HCT116 (cell line): ENCODE data around the gene UTS2B. TPM values are rescaled to one million over a fixed set of nuclear protein-coding genes. Genes with fewer than 3 reads are reported as not detected.

Experiments
- ATAC-seq: fragments of 200-7000 bp; cut with Tn5 transposase; 2 replicates; pipeline ENCODE4 v1.9.1; 2020; ENCODE audit warnings: mild to moderate bottlenecking, moderate library complexity
- BruUV-seq: library from RNA; stranded (reverse); fragments of 400-500 nt; replicated peaks from 2 replicates; lab custom pipeline; 2021; lab: Mats Ljungman, UMichigan
- CTCF ChIA-PET: fragments of 300-600 bp; sonication (Branson Sonifier 250); formaldehyde crosslinking; loops from one replicate; lab custom pipeline; 2021; ENCODE audit warnings: antibody characterized with exemption; lab: Charles Lee
- POLR2A ChIA-PET: fragments of 300-600, 350-600 bp; sonication (Branson Sonifier 250); formaldehyde crosslinking; loops from one replicate; lab custom pipeline; 2021; ENCODE audit warnings: antibody characterized with exemption; lab: Charles Lee
- RAD21 ChIA-PET, 2 experiments: fragments of 300-600 bp; sonication (Branson Sonifier 250); formaldehyde crosslinking; loops; one replicate each; lab custom pipeline; 2023; ENCODE audit warnings: low total read pairs in 2 of 2; ENCODE audit not compliant: uncharacterized antibody in 2 of 2, unreplicated experiment in 2 of 2, low non-redundant PET in 1 of 2; lab: Charles Lee
- DNase-seq: peaks from one replicate; pipeline ENCODE4 v3.0.0-alpha.2; 2010; ENCODE audit warnings: low read depth, low spot score
- H2AFZ ChIP-seq: fragments of 200-600 bp; shearing (Covaris generic), sonication (generic); 2 replicates; pipeline ENCODE4 v1.6.1; 2017; ENCODE audit warnings: low read depth, mixed run types, mixed read lengths, antibody characterized with exemption, low read length; ENCODE audit not compliant: poor library complexity, severe bottlenecking
- H3K27ac ChIP-seq: 2 replicates; pipeline ENCODE4 v1.5.1; 2012; ENCODE audit warnings: low read depth, low read length
- H3K27me3 ChIP-seq: fragments of 200-600 bp; sonication (generic); 2 replicates; pipeline ENCODE4 v1.6.1; 2016; ENCODE audit warnings: mixed run types, low read length, mixed read lengths; ENCODE audit not compliant: insufficient read depth
- H3K36me3 ChIP-seq, 2 experiments: fragments of 200-500 bp in 1 of 2; fragments of 200-600 bp in 1 of 2; sonication (Bioruptor generic) in 1 of 2; sonication (generic) in 1 of 2; 2 replicates each; pipeline versions ENCODE4 v1.5.1 to v1.6.1; 2014 to 2016; ENCODE audit warnings: low read length in 2 of 2, inconsistent platforms in 1 of 2, mixed read lengths in 1 of 2, mixed run types in 1 of 2; ENCODE audit not compliant: insufficient read depth in 2 of 2, control insufficient read depth in 1 of 2
- H3K4me1 ChIP-seq, 2 experiments: fragments of 200-600 bp in 1 of 2; sonication (generic) in 1 of 2; 2 replicates each; pipeline versions ENCODE4 v1.5.1 to v1.6.1; 2012 to 2017; ENCODE audit warnings: low read length in 2 of 2, inconsistent platforms in 1 of 2, mild to moderate bottlenecking in 1 of 2, mixed read lengths in 1 of 2, mixed run types in 1 of 2, moderate library complexity in 1 of 2; ENCODE audit not compliant: insufficient read depth in 2 of 2, control insufficient read depth in 1 of 2
- H3K4me2 ChIP-seq: fragments of 200-600 bp; sonication (generic); 2 replicates; pipeline ENCODE4 v1.6.1; 2017; ENCODE audit warnings: mixed run types, low read length, mixed read lengths
- H3K4me3 ChIP-seq, 2 experiments: fragments of 200-600 bp in 1 of 2; sonication (generic) in 1 of 2; replicated peaks in 1 of 2; 2 replicates each; pipeline ENCODE4 v1.5.1; 2011 to 2016; ENCODE audit warnings: low read length in 2 of 2, control low read depth in 1 of 2, low read depth in 1 of 2, mild to moderate bottlenecking in 1 of 2, mixed read lengths in 1 of 2, mixed run types in 1 of 2
- H3K79me2 ChIP-seq: fragments of 200-600 bp; sonication (generic); 2 replicates; pipeline ENCODE4 v1.6.1; 2017; ENCODE audit warnings: mild to moderate bottlenecking, mixed run types, low read length, moderate library complexity, mixed read lengths; ENCODE audit not compliant: insufficient read depth
- H3K9ac ChIP-seq: fragments of 200-600 bp; sonication (generic); 2 replicates; pipeline ENCODE4 v1.6.1; 2016; ENCODE audit warnings: low read length, mixed read lengths
- H3K9me2 ChIP-seq: fragments of 200-600 bp; sonication (generic), shearing (Covaris generic); 2 replicates; pipeline ENCODE4 v1.6.1; 2017; ENCODE audit warnings: mixed run types, mild to moderate bottlenecking, moderate library complexity; ENCODE audit not compliant: insufficient read depth
- H3K9me3 ChIP-seq, 2 experiments: fragments of 200-500 bp in 1 of 2; fragments of 200-600 bp in 1 of 2; sonication (Bioruptor generic) in 1 of 2; sonication (generic) in 1 of 2; 2 replicates each; pipeline ENCODE4 v1.6.1; 2014 to 2017; ENCODE audit warnings: low read length in 2 of 2, mixed read lengths in 2 of 2, inconsistent platforms in 1 of 2, low read depth in 1 of 2, mild to moderate bottlenecking in 1 of 2, mixed run types in 1 of 2, moderate library complexity in 1 of 2; ENCODE audit not compliant: control insufficient read depth in 1 of 2, insufficient read depth in 1 of 2
- H4K20me1 ChIP-seq: fragments of 200-600 bp; sonication (generic), shearing (Covaris generic); 2 replicates; pipeline ENCODE4 v1.6.1; 2017; ENCODE audit warnings: mixed run types, mild to moderate bottlenecking, moderate library complexity; ENCODE audit not compliant: insufficient read depth
- FOSL1 ChIP-seq: IDR thresholded peaks from 2 replicates; pipeline ENCODE4 v1.6.1; 2012; ENCODE audit warnings: low read depth
- JUND ChIP-seq: IDR thresholded peaks from 2 replicates; pipeline ENCODE4 v1.6.1; 2012
- RAD21 ChIP-seq: IDR thresholded peaks from 2 replicates; pipeline ENCODE4 v1.6.1; 2012; ENCODE audit warnings: low read depth, mild to moderate bottlenecking
- SP1 ChIP-seq: IDR thresholded peaks from 2 replicates; pipeline ENCODE4 v1.6.1; 2012; ENCODE audit warnings: low read depth
- ZBTB33 ChIP-seq: IDR thresholded peaks from 2 replicates; pipeline ENCODE4 v1.6.1; 2011; ENCODE audit warnings: mild to moderate bottlenecking, low read length, moderate library complexity; ENCODE audit not compliant: insufficient replicate concordance; ENCODE audit errors: extremely low read depth
- intact Hi-C: fragments of 100-400 bp; cut with micrococcal nuclease; formaldehyde crosslinking; loops from 2 replicates; pipeline ENCODE4 v1.10.0; 2022
- total RNA-seq: library from RNA; stranded (reverse); gene quantifications from one replicate; pipeline ENCODE4 v1.2.1, GENCODE V29; 2021; ENCODE audit not compliant: unreplicated experiment
- TF ChIP-seq, protein P1 (sequence below), 3 experiments: fragments of 200-600 bp in 1 of 3; sonication (generic) in 1 of 3; IDR thresholded peaks in 2 of 3; conservative IDR thresholded peaks in 1 of 3; 2 replicates each; pipeline ENCODE4 v1.5.1; 2012 to 2017; ENCODE audit warnings: low read depth in 2 of 3, low read length in 2 of 3, antibody characterized with exemption in 1 of 3, borderline replicate concordance in 1 of 3, control low read depth in 1 of 3, mild to moderate bottlenecking in 1 of 3, mixed read lengths in 1 of 3, mixed run types in 1 of 3, moderate library complexity in 1 of 3; ENCODE audit not compliant: insufficient read depth in 1 of 3

UTS2B gene
- total RNA-seq, 1 experiment from 2014 or later = 0.59 TPM

DNA sequence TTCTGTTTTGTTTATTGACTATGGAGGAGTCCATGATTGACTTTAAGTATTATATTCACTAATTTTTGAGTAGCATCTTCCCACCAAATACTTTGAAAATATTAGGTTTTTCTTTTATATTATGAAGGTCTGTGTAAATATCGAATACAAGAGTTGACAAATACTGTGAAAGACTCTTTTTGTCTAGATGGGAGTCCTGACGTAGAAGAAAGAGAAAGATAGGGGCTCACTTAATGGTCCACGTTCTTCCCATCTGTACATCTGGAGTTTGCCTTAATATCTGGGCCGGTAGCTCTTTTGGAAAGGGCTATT, 7.8 kb upstream of the UTS2B start:
- peaks cover 42 to 72% of the 10 kb centered on the region in 2 experiments for H3K4me1 ChIP-seq
- no peaks in the 10 kb centered on the region for H3K9me2 ChIP-seq
- no peaks in the 10 kb centered on the region; the same call in 1 of the 2 replicates for H4K20me1 ChIP-seq
- ChIA-PET POLR2A (interaction anchor here (0.8 kb wide), 1 partner anchor 10 kb away, joined by 3 read pairs; no protein-coding TSS in a partner anchor), RAD21 (no interaction called here), CTCF (no interaction called here)
- H3K9ac ChIP-seq = no peak overlapping the region
- H3K4me2 ChIP-seq = peak overlapping the region; percentile 64
- H3K9me3 ChIP-seq = no peaks in the 10 kb centered on the region
- H3K27ac ChIP-seq = peak overlapping the region; percentile 53; the same call in 1 of the 2 replicates
- H3K36me3 ChIP-seq = no peaks in the 10 kb centered on the region
- intact Hi-C loops = no loop called here
- H3K27me3 ChIP-seq = no peaks in the 10 kb centered on the region
- DNase-seq = no peak
- TF ChIP-seq ZBTB33 (no peak), FOSL1 (no peak), JUND (no peak), SP1 (no peak), RAD21 (no peak)
- TF ChIP-seq, protein P1, sequence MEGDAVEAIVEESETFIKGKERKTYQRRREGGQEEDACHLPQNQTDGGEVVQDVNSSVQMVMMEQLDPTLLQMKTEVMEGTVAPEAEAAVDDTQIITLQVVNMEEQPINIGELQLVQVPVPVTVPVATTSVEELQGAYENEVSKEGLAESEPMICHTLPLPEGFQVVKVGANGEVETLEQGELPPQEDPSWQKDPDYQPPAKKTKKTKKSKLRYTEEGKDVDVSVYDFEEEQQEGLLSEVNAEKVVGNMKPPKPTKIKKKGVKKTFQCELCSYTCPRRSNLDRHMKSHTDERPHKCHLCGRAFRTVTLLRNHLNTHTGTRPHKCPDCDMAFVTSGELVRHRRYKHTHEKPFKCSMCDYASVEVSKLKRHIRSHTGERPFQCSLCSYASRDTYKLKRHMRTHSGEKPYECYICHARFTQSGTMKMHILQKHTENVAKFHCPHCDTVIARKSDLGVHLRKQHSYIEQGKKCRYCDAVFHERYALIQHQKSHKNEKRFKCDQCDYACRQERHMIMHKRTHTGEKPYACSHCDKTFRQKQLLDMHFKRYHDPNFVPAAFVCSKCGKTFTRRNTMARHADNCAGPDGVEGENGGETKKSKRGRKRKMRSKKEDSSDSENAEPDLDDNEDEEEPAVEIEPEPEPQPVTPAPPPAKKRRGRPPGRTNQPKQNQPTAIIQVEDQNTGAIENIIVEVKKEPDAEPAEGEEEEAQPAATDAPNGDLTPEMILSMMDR (IDR thresholded peaks at IDR 0.05 in 2 of 3, conservative IDR thresholded peaks at IDR 0.05 in 1 of 3; ENCODE audit: borderline replicate concordance in 1 of 3, insufficient read depth in 1 of 3, low read depth in 2 of 3, low read length in 2 of 3) = no peak
- TF ChIP-seq, all 23 proteins: peak for 0
- peak; percentile 19; the same call in 1 of the 2 replicates for ATAC-seq
- Histone ChIP-seq H3K79me2 (peaks cover 99% of the 10 kb centered on the region), H3K4me3 (peak overlapping the region in 1 of 2 experiments; percentile 24; a peak in 1 of 4 replicates), H2AFZ (no peak overlapping the region)
- no TSS peak for BruUV-seq
